ENCODE data around the gene TKTL1.

TKTL1 gene

DNA sequence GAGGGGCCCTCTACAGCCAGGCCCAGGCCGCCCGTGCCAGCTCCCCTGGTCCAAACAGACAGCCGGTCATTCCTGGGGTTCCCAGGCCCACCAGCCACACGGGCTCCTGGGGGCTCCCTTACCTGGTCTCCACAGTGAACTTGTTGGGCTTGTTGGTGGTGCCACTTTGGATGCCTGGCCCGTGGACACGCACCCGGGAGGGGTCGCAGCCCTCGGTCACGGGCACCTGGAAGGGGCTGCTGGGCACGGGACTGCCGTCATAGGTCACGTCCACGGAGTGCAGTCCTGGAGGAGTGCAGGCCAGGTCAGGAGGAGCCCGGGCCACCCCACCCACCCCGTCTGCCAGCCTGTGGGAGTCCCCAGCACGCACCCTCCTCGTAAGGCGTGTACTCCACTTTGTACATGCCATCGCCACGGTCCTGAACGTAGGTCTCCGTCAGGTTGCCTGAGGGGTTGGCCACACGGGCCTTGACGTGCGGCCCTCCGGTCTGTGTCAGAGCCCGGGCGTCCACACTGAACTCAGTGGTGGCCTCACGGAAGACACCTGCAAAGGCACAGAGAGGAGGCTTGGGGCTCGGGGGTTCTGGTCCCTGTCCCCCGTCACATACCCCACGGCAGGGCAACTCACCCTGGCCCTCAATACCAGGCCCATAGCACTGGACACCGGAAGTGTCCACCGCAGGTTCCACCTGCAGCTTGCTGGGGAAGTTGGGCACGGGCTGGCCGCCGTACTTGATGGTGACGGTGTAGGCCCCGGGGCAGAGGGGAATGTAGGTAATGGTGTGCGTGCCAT, 64.0 kb downstream of the TKTL1 start:
- H3K9ac ChIP-seq: no peak overlapping the region
- no peak overlapping the region for H3K27ac ChIP-seq
- H3K4me2 ChIP-seq: no peak overlapping the region
- peaks cover 98% of the 10 kb centered on the region for H3K36me3 ChIP-seq
- H3K9me3 ChIP-seq: peaks cover 45% of the 10 kb centered on the region
- H3K4me3 ChIP-seq: no peak overlapping the region
- H4K20me1 ChIP-seq: peaks cover 47% of the 10 kb centered on the region
- H3K27me3 ChIP-seq: no peaks in the 10 kb centered on the region
- no peak for TF ChIP-seq Cebpa-rat (IDR thresholded peaks at IDR 0.05)
- no peaks in the 10 kb centered on the region for H3K4me1 ChIP-seq

DNA sequence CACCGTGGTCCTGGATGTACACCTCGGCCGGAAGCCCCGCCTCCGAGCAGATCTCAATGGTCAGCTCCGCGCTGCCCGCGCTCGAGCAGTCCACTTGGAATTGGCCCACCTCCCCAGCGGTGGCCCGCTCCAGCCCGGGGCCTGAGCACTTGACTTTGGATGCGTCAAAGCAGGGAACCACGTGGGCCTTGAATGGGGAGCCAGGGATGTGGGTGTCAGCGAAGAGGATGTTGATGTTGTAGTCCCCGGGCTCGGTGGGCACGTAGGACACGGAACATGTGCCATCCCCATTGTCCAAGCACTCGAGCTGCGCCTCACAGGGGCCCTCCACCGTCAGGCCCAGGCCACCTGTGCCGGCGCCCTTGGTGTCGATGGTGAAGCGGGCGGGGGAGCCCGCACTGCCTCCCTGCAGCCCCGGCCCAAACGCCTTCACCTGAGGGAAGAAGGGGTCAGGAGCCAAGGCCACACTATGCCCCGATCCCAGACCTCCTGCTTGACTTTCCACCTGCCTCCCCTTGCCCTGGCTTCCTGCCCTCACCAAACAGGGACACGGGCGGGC, 64.6 kb downstream of the TKTL1 start:
- Histone ChIP-seq H3K27ac (no peak overlapping the region), H3K9ac (no peak overlapping the region), H3K36me3 (peaks cover 98% of the 10 kb centered on the region), H4K20me1 (peaks cover 52% of the 10 kb centered on the region), H3K27me3 (no peaks in the 10 kb centered on the region), H3K9me3 (peaks cover 50% of the 10 kb centered on the region), H3K4me2 (no peak overlapping the region), H3K4me1 (no peaks in the 10 kb centered on the region), H3K4me3 (no peak overlapping the region)
- TF ChIP-seq Cebpa-rat (IDR thresholded peaks at IDR 0.05): no peak

DNA sequence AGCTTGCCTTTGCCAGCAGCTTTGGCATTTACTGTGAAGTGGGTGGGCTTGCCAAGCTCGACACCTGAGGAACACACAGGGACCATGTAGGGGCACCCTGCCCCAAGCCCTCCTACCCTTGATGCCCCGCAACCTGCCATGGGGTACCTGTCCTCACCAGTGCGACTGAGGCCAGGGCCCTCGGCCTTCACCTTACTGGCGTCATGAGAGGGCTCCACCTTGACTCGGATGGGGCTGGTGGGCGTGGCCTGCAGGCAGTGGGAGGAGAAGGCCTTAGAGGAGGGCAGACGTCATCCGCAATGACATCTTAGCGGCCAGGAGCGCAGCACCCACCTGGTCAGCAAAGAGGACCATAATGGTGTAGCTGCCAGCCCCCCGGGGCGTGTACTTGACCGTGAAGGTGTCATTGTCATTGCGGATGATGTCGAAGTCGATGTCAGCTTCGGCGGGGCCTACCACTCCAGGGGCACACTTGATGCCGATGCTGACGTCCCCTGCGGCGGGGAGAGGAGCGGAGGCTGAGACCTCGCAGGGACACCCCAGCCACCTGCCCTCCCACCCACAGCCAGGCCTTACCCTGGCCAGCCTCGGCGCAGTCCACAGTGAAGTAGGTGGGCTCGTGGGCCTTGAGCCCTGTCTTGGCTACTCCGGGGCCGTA, 66.6 kb downstream of the TKTL1 start:
- Histone ChIP-seq H3K27me3 (no peaks in the 10 kb centered on the region), H4K20me1 (peaks cover 50% of the 10 kb centered on the region), H3K4me1 (no peaks in the 10 kb centered on the region), H3K4me3 (no peak overlapping the region), H3K36me3 (peaks cover 99% of the 10 kb centered on the region), H3K27ac (no peak overlapping the region), H3K4me2 (no peak overlapping the region), H3K9me3 (peaks cover 53% of the 10 kb centered on the region), H3K9ac (no peak overlapping the region)
- TF ChIP-seq Cebpa-rat (IDR thresholded peaks at IDR 0.05): no peak

DNA sequence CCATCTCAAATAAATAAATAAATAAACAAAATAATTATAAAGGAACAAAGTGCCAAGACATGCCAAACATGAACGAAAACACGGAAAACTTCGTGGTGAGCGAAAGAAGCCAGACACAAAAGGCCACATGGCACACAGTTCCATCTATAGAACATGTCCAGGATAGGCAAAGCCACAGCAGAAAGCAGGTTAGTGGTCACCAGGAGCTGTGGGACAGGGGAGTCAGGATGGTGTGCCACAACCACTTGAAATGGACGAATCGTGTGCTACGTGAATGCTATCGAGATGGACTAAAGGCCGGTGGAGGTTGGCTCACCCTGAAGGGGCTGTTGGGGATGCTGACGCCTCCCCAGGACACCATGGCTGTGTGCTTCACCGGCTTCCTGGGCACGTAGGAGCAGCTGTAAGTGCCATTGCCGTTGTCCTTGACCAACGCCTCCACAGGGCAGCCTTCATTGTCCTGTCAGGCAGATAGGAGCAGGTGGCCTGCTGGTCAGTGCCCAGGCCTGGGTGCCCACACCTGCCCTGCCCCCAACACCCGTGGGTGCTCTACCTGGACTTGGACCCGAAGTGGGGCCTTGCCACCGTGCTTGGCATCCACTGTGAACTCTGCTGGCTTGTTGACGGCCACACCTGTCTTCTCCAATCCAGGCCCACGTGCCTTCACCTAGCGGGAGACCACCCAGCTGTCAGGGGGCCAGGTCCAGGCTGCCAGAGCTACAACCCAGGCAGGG, 68.3 kb downstream of the TKTL1 start:
- H3K36me3 ChIP-seq: peaks cover 92% of the 10 kb centered on the region
- no peak overlapping the region for H3K4me2 ChIP-seq
- H3K9me3 ChIP-seq: peaks cover 62% of the 10 kb centered on the region
- no peak overlapping the region for H3K9ac ChIP-seq
- no peak overlapping the region for H3K27ac ChIP-seq
- no peak for TF ChIP-seq Cebpa-rat (IDR thresholded peaks at IDR 0.05)
- peaks cover 51% of the 10 kb centered on the region for H4K20me1 ChIP-seq
- no peaks in the 10 kb centered on the region for H3K27me3 ChIP-seq
- H3K4me1 ChIP-seq: peaks cover 14% of the 10 kb centered on the region
- no peak overlapping the region for H3K4me3 ChIP-seq

DNA sequence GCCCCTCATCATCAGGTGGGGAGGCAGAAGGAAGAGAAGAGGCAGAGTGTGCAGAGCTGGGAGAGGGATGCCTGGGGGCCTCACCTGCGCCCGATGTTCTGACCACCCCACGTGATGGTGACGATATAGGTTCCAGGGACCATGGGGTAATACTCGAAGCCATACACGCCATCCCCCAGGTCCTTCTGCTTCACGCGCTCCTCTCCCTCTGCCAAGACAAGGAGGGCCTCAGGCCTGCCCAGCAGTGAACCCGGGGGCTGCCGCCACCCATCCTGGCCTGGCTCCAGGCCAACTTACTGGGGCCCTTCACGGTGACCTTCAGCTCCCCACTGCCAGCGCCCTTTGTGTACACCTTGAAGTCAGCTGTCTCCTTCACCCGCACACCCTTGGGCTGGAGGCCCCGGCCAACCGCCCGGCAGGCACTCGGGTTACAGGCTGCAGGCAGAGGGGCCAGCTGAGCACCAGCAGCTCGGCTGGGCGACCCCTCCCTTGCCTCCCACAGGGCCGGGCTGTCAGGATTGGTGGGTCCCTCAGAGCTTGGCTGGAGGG, 69.5 kb downstream of the TKTL1 start:
- H3K27me3 ChIP-seq: no peaks in the 10 kb centered on the region
- H3K4me1 ChIP-seq: peaks cover 17% of the 10 kb centered on the region
- H3K4me3 ChIP-seq: no peak overlapping the region
- peaks cover 55% of the 10 kb centered on the region for H4K20me1 ChIP-seq
- H3K4me2 ChIP-seq: no peak overlapping the region
- peaks cover 79% of the 10 kb centered on the region for H3K36me3 ChIP-seq
- no peak overlapping the region for H3K27ac ChIP-seq
- no peak for TF ChIP-seq Cebpa-rat (IDR thresholded peaks at IDR 0.05)
- H3K9me3 ChIP-seq: peaks cover 70% of the 10 kb centered on the region
- H3K9ac ChIP-seq: no peak overlapping the region

DNA sequence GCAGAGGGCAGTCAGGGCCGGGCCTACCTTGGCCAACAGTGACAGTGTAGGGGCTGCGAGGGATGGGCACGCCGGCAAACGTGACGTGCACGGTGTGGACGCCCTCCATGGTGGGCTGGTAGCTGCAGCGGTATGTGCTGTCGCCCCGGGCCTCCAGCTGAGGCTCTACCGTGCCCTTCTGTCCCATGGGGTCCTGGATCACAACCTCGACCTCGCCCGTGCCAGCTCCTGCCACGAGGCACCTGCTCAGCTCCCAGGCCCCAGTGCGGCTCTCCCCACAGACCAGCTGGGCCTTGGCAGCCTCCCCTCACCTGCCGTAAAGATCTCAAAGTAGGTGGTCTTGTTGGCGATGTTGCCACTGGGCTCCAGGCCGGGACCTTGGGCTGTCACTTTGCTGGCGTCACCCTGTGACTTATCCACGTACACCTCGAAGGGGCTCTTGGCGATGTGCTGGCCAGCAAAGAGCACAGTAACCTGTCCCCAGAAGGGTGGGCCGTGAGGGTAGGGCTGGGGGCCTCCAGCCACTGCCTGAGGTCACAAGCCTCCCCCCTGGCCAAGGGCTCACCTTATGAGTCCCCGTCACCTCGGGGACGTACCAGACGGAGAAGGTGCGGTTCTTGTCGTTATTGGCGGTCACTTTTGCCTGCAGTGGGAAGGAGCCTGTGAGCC, 70.5 kb downstream of the TKTL1 start:
- no peak overlapping the region for H3K27ac ChIP-seq
- TF ChIP-seq Cebpa-rat (IDR thresholded peaks at IDR 0.05): no peak
- H3K4me3 ChIP-seq: no peak overlapping the region
- H3K27me3 ChIP-seq: no peaks in the 10 kb centered on the region
- peaks cover 17% of the 10 kb centered on the region for H3K4me1 ChIP-seq
- no peak overlapping the region for H3K4me2 ChIP-seq
- no peak overlapping the region for H3K9ac ChIP-seq
- peaks cover 53% of the 10 kb centered on the region for H4K20me1 ChIP-seq
- H3K36me3 ChIP-seq: peaks cover 70% of the 10 kb centered on the region
- peaks cover 72% of the 10 kb centered on the region for H3K9me3 ChIP-seq

DNA sequence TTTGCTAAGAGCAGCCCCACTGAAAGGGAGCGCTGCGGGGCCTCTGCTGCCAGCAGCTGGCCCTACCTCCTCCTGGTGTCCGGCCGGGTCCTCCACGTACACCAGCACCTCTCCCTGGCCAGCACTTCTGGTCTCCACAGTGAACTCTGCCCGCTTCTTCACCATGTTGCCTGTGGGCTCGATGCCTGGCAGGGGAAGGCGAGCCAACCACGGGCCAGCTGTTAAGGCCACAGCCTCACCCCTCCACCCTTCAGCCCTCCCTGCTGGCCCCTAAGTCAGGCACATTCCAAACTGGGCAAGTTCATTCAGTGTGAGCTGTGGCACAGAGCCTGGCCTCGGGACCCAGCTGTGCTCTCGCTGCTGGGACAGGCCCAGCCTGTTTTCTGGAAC, 71.1 kb downstream of the TKTL1 start:
- H3K4me1 ChIP-seq: peaks cover 18% of the 10 kb centered on the region
- H3K9ac ChIP-seq: no peak overlapping the region
- H3K27ac ChIP-seq: no peak overlapping the region
- peaks cover 48% of the 10 kb centered on the region for H4K20me1 ChIP-seq
- peaks cover 66% of the 10 kb centered on the region for H3K9me3 ChIP-seq
- no peak overlapping the region for H3K4me2 ChIP-seq
- H3K36me3 ChIP-seq: peaks cover 65% of the 10 kb centered on the region
- TF ChIP-seq Cebpa-rat (IDR thresholded peaks at IDR 0.05): no peak
- H3K27me3 ChIP-seq: peaks cover 2% of the 10 kb centered on the region; the same call in 1 of the 2 replicates
- H3K4me3 ChIP-seq: no peak overlapping the region

DNA sequence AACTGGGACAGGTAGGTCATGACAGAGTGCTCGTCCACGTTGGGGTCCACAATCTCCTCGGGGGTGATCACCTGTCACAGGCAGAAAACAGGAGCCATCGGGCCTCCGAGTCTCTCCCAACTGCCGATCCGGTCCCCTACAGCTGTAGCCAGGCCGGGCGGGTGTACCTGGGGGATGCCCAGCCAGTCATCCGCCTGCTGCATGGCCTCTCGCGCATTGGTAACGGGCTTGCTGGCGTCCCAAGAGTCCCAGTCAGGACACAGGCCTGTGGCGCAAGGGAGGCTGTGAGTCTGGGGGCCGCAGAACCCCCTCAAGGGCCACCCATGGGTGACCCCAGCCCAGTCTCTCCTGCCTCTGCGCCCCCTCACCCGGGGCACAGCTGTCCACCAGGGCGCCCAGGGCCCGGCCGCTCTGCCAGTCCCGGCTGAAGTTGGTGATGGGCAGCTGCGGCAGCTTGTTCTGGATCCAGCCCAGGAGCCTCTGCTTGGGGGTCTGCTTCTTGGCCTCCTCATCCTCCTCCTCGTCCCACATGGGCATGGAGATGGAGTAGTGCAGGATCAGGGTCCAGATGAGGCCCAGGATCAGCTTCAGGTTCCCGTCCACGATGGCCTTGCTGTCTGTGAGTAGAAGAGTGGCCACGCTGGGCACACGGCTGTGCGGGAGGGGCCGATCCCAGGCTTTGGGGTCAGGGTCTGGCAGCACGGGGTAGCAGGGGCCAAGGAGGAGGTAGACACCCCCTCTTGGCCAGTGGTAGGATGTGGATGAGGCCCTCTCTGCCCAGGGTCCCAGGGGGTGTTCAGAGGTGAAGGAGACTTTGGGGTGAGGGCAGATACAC, 72.1 kb downstream of the TKTL1 start:
- Histone ChIP-seq H3K27me3 (peaks cover 13% of the 10 kb centered on the region), H3K4me1 (peaks cover 26% of the 10 kb centered on the region), H3K27ac (peak overlapping the region; percentile 58), H3K9ac (0 out of 2 replicates have a peak overlapping the region, but pooled peaks have one; percentile 34), H4K20me1 (peaks cover 48% of the 10 kb centered on the region), H3K36me3 (peaks cover 54% of the 10 kb centered on the region), H3K4me3 (0 out of 2 replicates have a peak overlapping the region, but pooled peaks have one; percentile 78), H3K4me2 (peak overlapping the region; percentile 83), H3K9me3 (peaks cover 65% of the 10 kb centered on the region)
- no peak for TF ChIP-seq Cebpa-rat (IDR thresholded peaks at IDR 0.05)

All from BLaER1 (cell line).